Astrocyte (in vitro differentiated cells and primary cell): Measurements from ENCODE around the gene MYO5B. TPM values are rescaled to one million over a fixed set of nuclear protein-coding genes. Genes with fewer than 3 reads are reported as not detected.
A peak's percentile ranks its signal among the peaks of the same experiment; 100 is the strongest.

Experiments used
- DNase-seq: peaks from one replicate; pipeline ENCODE4 v3.0.0-alpha.2; 2010; ENCODE audit warnings: low read depth
- FAIRE-seq: peaks from 2 replicates; lab custom pipeline; 2011; peaks lifted over from hg19 to GRCh38; lab: Jason Lieb, UNC
- H2AFZ ChIP-seq: 2 replicates; pipeline ENCODE4 v1.6.0; 2012; ENCODE audit warnings: low read depth, low read length, inconsistent platforms
- H3K27ac ChIP-seq: 2 replicates; pipeline ENCODE4 v1.5.1; 2011; ENCODE audit warnings: low read depth, low read length, inconsistent platforms
- H3K27me3 ChIP-seq: 2 replicates; pipeline ENCODE4 v1.6.0; 2011; ENCODE audit warnings: low read length, inconsistent platforms; ENCODE audit not compliant: insufficient read depth
- H3K36me3 ChIP-seq: 2 replicates; pipeline ENCODE4 v1.5.1; 2011; ENCODE audit warnings: low read length, inconsistent platforms; ENCODE audit not compliant: insufficient read depth
- H3K4me1 ChIP-seq: 2 replicates; pipeline ENCODE4 v1.5.1; 2011; ENCODE audit warnings: low read length, inconsistent platforms; ENCODE audit not compliant: insufficient read depth
- H3K4me2 ChIP-seq: 2 replicates; pipeline ENCODE4 v1.6.0; 2012; ENCODE audit warnings: low read length, inconsistent platforms
- H3K4me3 ChIP-seq: 2 replicates; pipeline ENCODE4 v1.5.1; 2011; ENCODE audit warnings: low read depth, mild to moderate bottlenecking, low read length, inconsistent platforms; ENCODE audit not compliant: insufficient read depth
- H3K79me2 ChIP-seq: 2 replicates; pipeline ENCODE4 v1.6.0; 2012; ENCODE audit warnings: mild to moderate bottlenecking, low read length, inconsistent platforms; ENCODE audit not compliant: insufficient read depth
- H3K9ac ChIP-seq: 2 replicates; pipeline ENCODE4 v1.6.0; 2012; ENCODE audit warnings: mild to moderate bottlenecking, low read length, inconsistent platforms
- H3K9me3 ChIP-seq: 2 replicates; pipeline ENCODE4 v1.5.1; 2012; ENCODE audit warnings: low read depth, mild to moderate bottlenecking, low read length, inconsistent platforms; ENCODE audit not compliant: insufficient read depth
- H4K20me1 ChIP-seq: 2 replicates; pipeline ENCODE4 v1.6.0; 2012; ENCODE audit warnings: low read length, inconsistent platforms; ENCODE audit not compliant: insufficient read depth
- H3K27ac Mint-ChIP-seq: one replicate; pipeline ENCODE4 v1.8.0; 2021; ENCODE audit warnings: mild to moderate bottlenecking, mixed read lengths; ENCODE audit not compliant: unreplicated experiment
- H3K27me3 Mint-ChIP-seq: one replicate; pipeline ENCODE4 v1.8.0; 2021; ENCODE audit warnings: low read depth, mixed read lengths; ENCODE audit not compliant: unreplicated experiment
- H3K36me3 Mint-ChIP-seq: one replicate; pipeline ENCODE4 v1.8.0; 2021; ENCODE audit warnings: low read depth, mixed read lengths; ENCODE audit not compliant: unreplicated experiment
- H3K4me1 Mint-ChIP-seq: one replicate; pipeline ENCODE4 v1.8.0; 2021; ENCODE audit warnings: low read depth, mixed read lengths; ENCODE audit not compliant: unreplicated experiment
- H3K4me3 Mint-ChIP-seq: one replicate; pipeline ENCODE4 v1.8.0; 2021; ENCODE audit warnings: mild to moderate bottlenecking, moderate library complexity, mixed read lengths; ENCODE audit not compliant: unreplicated experiment
- H3K9me3 Mint-ChIP-seq: one replicate; pipeline ENCODE4 v1.8.0; 2021; ENCODE audit warnings: mild to moderate bottlenecking, mixed read lengths; ENCODE audit not compliant: unreplicated experiment
- EZH2 ChIP-seq: IDR thresholded peaks from 2 replicates; pipeline ENCODE4 v1.6.1; 2012; ENCODE audit warnings: mild to moderate bottlenecking, low read length, inconsistent platforms; ENCODE audit not compliant: insufficient read depth
- total RNA-seq: library from RNA; stranded (reverse); gene quantifications from 2 replicates; pipeline ENCODE4 v1.2.1, GENCODE V29; 2021
- TF ChIP-seq, protein P1 (sequence below): IDR thresholded peaks from 2 replicates; pipeline ENCODE4 v1.5.1; 2011; ENCODE audit warnings: low read depth, mild to moderate bottlenecking, inconsistent platforms, low read length, moderate library complexity; ENCODE audit not compliant: insufficient read depth

MYO5B gene
- total RNA-seq, 1 donor from 2014 or later: 8.3 TPM

DNA sequence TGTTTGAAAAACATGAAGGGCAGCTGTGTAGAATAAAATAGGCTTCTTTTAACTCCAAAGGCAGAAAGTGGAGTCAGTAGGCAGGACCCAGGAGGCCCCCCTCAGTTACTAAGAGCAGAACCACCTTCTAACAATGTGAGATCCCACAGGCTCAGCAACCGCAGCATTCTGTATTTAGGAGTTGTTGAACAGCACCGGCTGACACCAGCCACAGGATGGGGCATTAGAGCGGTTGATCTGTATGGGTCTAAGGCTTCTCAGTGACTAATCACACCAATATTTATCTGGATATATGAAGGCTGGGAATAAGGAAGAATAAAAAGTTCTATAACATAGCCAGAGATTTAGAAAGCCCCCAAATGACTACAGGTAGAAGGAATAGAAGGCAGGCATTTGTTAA lies 51.7 kb downstream of the MYO5B start:
- Histone ChIP-seq H3K27me3 (peaks cover 26% of the 10 kb centered on the region), H3K4me2 (no peak overlapping the region), H3K79me2 (no peaks in the 10 kb centered on the region), H3K4me1 (peaks cover 7% of the 10 kb centered on the region), H3K9me3 (no peaks in the 10 kb centered on the region), H3K9ac (no peak overlapping the region), H2AFZ (no peak overlapping the region), H4K20me1 (no peaks in the 10 kb centered on the region), H3K4me3 (no peak overlapping the region), H3K36me3 (no peaks in the 10 kb centered on the region), H3K27ac (peak overlapping the region; percentile 16)
- peak overlapping the region; percentile 15 for H3K27ac Mint-ChIP-seq
- H3K36me3 Mint-ChIP-seq: no peaks in the 10 kb centered on the region
- peak; percentile 18 for DNase-seq
- peaks cover 7% of the 10 kb centered on the region for H3K4me1 Mint-ChIP-seq
- FAIRE-seq: no peak
- no peaks in the 10 kb centered on the region for H3K27me3 Mint-ChIP-seq
- H3K9me3 Mint-ChIP-seq: no peaks in the 10 kb centered on the region
- TF ChIP-seq EZH2: no peak
- TF ChIP-seq, protein P1, sequence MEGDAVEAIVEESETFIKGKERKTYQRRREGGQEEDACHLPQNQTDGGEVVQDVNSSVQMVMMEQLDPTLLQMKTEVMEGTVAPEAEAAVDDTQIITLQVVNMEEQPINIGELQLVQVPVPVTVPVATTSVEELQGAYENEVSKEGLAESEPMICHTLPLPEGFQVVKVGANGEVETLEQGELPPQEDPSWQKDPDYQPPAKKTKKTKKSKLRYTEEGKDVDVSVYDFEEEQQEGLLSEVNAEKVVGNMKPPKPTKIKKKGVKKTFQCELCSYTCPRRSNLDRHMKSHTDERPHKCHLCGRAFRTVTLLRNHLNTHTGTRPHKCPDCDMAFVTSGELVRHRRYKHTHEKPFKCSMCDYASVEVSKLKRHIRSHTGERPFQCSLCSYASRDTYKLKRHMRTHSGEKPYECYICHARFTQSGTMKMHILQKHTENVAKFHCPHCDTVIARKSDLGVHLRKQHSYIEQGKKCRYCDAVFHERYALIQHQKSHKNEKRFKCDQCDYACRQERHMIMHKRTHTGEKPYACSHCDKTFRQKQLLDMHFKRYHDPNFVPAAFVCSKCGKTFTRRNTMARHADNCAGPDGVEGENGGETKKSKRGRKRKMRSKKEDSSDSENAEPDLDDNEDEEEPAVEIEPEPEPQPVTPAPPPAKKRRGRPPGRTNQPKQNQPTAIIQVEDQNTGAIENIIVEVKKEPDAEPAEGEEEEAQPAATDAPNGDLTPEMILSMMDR: no peak
- no peak overlapping the region for H3K4me3 Mint-ChIP-seq

DNA sequence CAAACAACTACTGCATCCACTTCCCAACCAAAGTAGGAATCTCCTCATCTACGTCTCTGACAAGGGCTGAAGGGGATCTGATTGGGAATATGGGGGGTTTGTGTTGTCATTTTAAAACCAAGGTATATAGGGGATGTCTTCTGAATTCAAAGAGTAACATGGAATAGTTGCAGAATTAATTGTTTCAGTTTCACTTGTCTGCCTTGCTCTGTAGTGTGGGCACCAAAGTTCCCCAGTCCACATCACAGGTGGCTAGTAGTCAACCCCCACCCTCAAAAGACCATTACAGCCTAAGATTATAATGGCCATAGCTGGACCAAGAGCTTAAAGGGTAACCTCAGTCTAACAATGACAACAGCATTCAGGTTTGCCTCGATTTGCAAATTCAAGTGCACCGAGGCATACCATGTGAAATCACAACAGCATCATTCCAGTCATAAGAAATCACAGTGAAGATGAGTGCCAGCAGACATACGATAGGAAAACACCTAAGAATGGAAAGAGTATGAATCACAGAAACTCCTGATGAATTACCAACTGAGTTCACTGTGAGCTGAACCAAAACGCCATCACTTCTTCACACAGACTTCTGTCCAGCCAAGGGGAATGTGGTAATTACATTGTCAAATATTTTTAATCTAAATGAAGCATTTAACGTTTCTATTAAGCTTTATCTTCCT lies 52.4 kb downstream of the MYO5B start:
- Mint-ChIP-seq H3K9me3 (no peaks in the 10 kb centered on the region), H3K27ac (no peak overlapping the region), H3K4me1 (peaks cover 13% of the 10 kb centered on the region), H3K4me3 (no peak overlapping the region), H3K36me3 (no peaks in the 10 kb centered on the region), H3K27me3 (no peaks in the 10 kb centered on the region)
- H3K36me3 ChIP-seq: no peaks in the 10 kb centered on the region
- no peak overlapping the region for H2AFZ ChIP-seq
- peak overlapping the region; percentile 16 for H3K27ac ChIP-seq
- no peaks in the 10 kb centered on the region for H3K79me2 ChIP-seq
- H3K4me3 ChIP-seq: no peak overlapping the region
- peaks cover 26% of the 10 kb centered on the region for H3K27me3 ChIP-seq
- no peaks in the 10 kb centered on the region for H3K9me3 ChIP-seq
- TF ChIP-seq EZH2: no peak
- TF ChIP-seq, protein P1: no peak
- DNase-seq (peak; percentile 53), FAIRE-seq (no peak)
- no peak overlapping the region for H3K4me2 ChIP-seq
- no peak overlapping the region for H3K9ac ChIP-seq
- no peaks in the 10 kb centered on the region for H4K20me1 ChIP-seq
- peaks cover 8% of the 10 kb centered on the region for H3K4me1 ChIP-seq
